CD4-positive, alpha-beta T cell treated with Interferon gamma for 1 hour (primary cell): ENCODE measurements around the gene UGDH.

Experiments
- DNase-seq: peaks from one replicate; pipeline ENCODE4 v3.0.0-alpha.2; 2020

The UGDH gene

GRCh38 chr4:39450618-39451017 lies 76.6 kb downstream of the UGDH start:
- no peak for DNase-seq
